ENCODE results near the gene SRPX2.

SRPX2 gene

DNA sequence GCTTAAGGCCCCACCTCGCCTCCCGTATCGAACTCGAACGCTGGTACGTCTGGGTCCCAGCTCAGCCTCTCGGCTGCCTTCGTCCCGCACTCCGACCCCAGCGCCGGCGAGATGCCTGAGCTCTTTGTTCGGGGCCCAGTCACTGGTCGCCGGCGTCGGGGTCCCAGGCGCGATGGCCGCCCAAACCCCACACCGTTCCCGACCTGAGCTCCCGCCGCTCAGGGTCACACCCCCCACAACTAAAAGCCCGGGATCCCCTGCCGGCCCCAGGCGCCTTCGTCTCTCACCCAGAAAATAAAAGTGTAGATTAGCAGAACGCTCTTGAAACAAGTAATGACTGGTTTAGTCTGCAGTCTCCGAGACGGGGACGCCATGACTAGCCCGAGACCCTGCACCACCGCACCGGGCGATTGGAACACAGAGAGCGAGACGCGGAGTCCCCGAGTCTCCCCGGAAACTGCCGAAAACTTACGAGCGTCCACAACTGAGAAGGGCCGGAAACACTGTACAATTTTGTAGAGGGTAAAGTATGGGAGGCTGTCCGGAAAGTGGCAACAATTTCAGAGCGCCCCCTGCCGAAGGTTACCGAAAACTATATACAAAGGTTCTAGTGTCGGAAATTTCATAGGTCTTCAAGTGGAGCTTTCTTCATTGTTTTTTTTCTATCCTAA lies 7.5 kb upstream of the SRPX2 start, which contains the start of gene TSPAN6:
Gene TSPAN6, minus strand, starts transcription at position 486 of the 671 bp plus-strand sequence. Its CDS starts 112 bp downstream, at position 374.
- TF ChIP-seq CTCF (IDR thresholded peaks at IDR 0.05; ENCODE audit: low read depth, low read length) = peak; percentile 53
- H3K4me3 ChIP-seq (ENCODE audit: low read depth, low read length) = peak within 1 kb of the TSS; percentile 65
- peak; percentile 89 for DNase-seq (ENCODE audit: low read depth, low spot score)
- in situ Hi-C loops (cut with HindIII; ENCODE audit: low sequenced_read_pairs) = no loop called here

- no peak overlapping the region for H3K4me3 ChIP-seq (ENCODE audit: low read depth, low read length)
- no peak for DNase-seq (ENCODE audit: low read depth, low spot score)
- in situ Hi-C loops (cut with HindIII; ENCODE audit: low sequenced_read_pairs) = no loop called here
- no peak for TF ChIP-seq CTCF (IDR thresholded peaks at IDR 0.05; ENCODE audit: low read depth, low read length)
Observed at GRCh38 chrX:100642290-100642689, 1.7 kb upstream of the SRPX2 start.

GRCh38 chrX:100643212-100643611 lies 787 bp upstream of the SRPX2 start:
- in situ Hi-C loops (cut with HindIII; ENCODE audit: low sequenced_read_pairs) = no loop called here
- no peak for DNase-seq (ENCODE audit: low read depth, low spot score)
- H3K4me3 ChIP-seq (ENCODE audit: low read depth, low read length) = no peak overlapping the region
- no peak for TF ChIP-seq CTCF (IDR thresholded peaks at IDR 0.05; ENCODE audit: low read depth, low read length)

DNA sequence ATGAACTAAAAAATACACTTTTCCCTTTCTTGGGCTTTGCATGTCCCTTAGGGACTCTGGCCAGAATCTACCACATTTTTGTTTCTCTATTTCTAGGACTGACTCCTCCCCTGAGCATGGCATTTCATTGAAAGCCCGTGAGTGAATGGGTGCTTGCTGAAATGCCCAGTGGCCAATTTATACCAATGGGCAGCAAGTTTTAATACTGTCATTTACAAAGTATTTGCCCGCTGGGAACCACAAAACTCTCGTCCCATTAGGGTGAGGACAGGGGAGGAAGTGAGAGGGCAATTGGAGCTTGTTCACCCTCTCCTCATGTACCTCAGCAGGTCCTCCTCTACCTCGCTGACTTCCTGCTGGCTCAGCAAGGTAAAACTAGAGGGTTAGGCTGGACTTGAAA lies 1.1 kb downstream of the SRPX2 start:
- no peak for TF ChIP-seq CTCF (IDR thresholded peaks at IDR 0.05; ENCODE audit: low read depth, low read length)

GRCh38 chrX:100647095-100647494 lies 3.1 kb downstream of the SRPX2 start:
- no peak for TF ChIP-seq CTCF (IDR thresholded peaks at IDR 0.05; ENCODE audit: low read depth, low read length)
- no peak overlapping the region for H3K4me3 ChIP-seq (ENCODE audit: low read depth, low read length)
- peak; percentile 45 for DNase-seq (ENCODE audit: low read depth, low spot score)
- in situ Hi-C loops (cut with HindIII; ENCODE audit: low sequenced_read_pairs) = no loop called here

More for the DNA sequence above, 1.1 kb downstream of the SRPX2 start:
- peak overlapping the region; percentile 51 for H3K4me3 ChIP-seq (ENCODE audit: low read depth, low read length)
- in situ Hi-C loops (cut with HindIII; ENCODE audit: low sequenced_read_pairs) = no loop called here
- DNase-seq (ENCODE audit: low read depth, low spot score) = no peak

DNA sequence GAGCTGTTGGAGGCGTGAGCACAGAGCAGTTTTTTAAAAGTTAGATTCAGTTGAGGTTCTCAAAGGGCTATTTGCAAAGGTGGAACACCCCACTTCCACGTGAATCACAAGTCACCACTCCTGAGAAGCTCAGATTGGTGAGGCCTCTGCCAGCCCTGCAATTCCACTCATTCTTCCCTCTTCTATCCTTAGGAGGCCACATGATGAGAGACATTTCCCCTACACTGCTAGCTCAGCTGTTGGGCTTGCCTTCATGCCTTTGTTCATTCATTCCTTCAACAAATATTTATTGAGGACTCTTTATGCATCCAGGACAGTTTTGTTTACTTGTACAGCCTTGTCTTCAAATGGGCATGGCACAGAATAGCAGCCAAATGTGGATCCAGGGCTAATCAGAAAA lies 3.7 kb downstream of the SRPX2 start:
- DNase-seq (ENCODE audit: low read depth, low spot score) = no peak
- TF ChIP-seq CTCF (IDR thresholded peaks at IDR 0.05; ENCODE audit: low read depth, low read length) = no peak
- in situ Hi-C loops (cut with HindIII; ENCODE audit: low sequenced_read_pairs) = no loop called here

More for the DNA sequence above, 3.7 kb downstream of the SRPX2 start:
- no peak overlapping the region for H3K4me3 ChIP-seq (ENCODE audit: low read depth, low read length)

Data from astrocyte of the spinal cord (primary cell).